ENCODE results near the gene RAB33A. TPM values are rescaled to one million over a fixed set of nuclear protein-coding genes. Genes with fewer than 3 reads are reported as not detected.

RAB33A gene
- total RNA-seq, 2 experiments from 2014 or later, result 0.68 to 0.92 TPM

- TF ChIP-seq EZH2phosphoT487 (IDR thresholded peaks at IDR 0.05; ENCODE audit: borderline replicate concordance, low read depth, low read length), result no peak
- TF ChIP-seq, protein P1, sequence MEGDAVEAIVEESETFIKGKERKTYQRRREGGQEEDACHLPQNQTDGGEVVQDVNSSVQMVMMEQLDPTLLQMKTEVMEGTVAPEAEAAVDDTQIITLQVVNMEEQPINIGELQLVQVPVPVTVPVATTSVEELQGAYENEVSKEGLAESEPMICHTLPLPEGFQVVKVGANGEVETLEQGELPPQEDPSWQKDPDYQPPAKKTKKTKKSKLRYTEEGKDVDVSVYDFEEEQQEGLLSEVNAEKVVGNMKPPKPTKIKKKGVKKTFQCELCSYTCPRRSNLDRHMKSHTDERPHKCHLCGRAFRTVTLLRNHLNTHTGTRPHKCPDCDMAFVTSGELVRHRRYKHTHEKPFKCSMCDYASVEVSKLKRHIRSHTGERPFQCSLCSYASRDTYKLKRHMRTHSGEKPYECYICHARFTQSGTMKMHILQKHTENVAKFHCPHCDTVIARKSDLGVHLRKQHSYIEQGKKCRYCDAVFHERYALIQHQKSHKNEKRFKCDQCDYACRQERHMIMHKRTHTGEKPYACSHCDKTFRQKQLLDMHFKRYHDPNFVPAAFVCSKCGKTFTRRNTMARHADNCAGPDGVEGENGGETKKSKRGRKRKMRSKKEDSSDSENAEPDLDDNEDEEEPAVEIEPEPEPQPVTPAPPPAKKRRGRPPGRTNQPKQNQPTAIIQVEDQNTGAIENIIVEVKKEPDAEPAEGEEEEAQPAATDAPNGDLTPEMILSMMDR (conservative IDR thresholded peaks at IDR 0.05; ENCODE audit: low read length), result no peak
- no peak for DNase-seq (ENCODE audit: low spot score)
These were observed 46.5 kb upstream of the RAB33A start for GRCh38 chrX:130125091-130125874.

DNA sequence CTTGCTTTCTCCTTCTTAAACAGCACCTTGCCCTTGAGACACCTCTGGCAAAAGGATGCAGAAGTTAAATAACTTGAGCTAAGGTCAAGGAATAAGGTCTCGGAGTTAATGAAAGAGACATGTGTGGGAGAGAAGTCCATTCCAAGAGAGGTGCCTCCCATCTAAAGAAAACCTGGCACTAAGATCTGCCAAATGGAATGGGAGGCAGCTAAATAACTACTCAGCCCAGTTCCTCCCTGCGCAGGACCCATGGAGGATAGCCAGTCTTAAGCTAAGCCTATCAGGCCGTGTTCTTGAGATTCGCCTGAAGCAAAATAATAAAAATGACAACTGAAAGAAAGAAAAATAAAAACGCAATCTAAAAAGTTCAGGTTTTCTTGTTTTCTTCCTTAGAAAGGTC lies 40.8 kb upstream of the RAB33A start:
- POLR2A ChIA-PET, result no interaction called here
- no TSS peak for BruUV-seq (replicated peaks)
- intact Hi-C loops (cut with micrococcal nuclease; ENCODE audit: unreplicated experiment), result no loop called here

More at GRCh38 chrX:130125091-130125874, 46.5 kb upstream of the RAB33A start:
- no TSS peak for BruUV-seq (replicated peaks)
- CTCF ChIA-PET (ENCODE audit: unreplicated experiment), result no interaction called here
- H3K9me3 ChIP-seq (ENCODE audit: low read length), result no peaks in the 10 kb centered on the region
- peaks cover 10% of the 10 kb centered on the region for H3K4me1 ChIP-seq (ENCODE audit: insufficient read depth, low read length, poor library complexity, severe bottlenecking)
- no peak overlapping the region for H2AFZ ChIP-seq (ENCODE audit: low read length)
- no peak overlapping the region for H3K27ac ChIP-seq (ENCODE audit: low read depth, low read length, poor library complexity, severe bottlenecking)
- H3K4me2 ChIP-seq (ENCODE audit: low read length), result no peak overlapping the region
- H3K79me2 ChIP-seq (ENCODE audit: insufficient read depth, low read depth, low read length), result no peaks in the 10 kb centered on the region
- POLR2A ChIA-PET, result no interaction called here
- no peaks in the 10 kb centered on the region for H4K20me1 ChIP-seq (ENCODE audit: insufficient read depth, low read length)
- peaks cover 13% of the 10 kb centered on the region for H3K36me3 ChIP-seq (ENCODE audit: insufficient read depth, low read length)
- H3K9me2 ChIP-seq (ENCODE audit: insufficient read depth, low read length), result no peaks in the 10 kb centered on the region
- intact Hi-C loops (cut with micrococcal nuclease; ENCODE audit: unreplicated experiment), result no loop called here
- no peak overlapping the region for H3K4me3 ChIP-seq (ENCODE audit: low read depth, low read length, poor library complexity, severe bottlenecking)

More for the DNA sequence above, 40.8 kb upstream of the RAB33A start:
- H3K36me3 ChIP-seq (ENCODE audit: insufficient read depth, low read length), result peaks cover 45% of the 10 kb centered on the region
- H3K9me3 ChIP-seq (ENCODE audit: low read length), result no peaks in the 10 kb centered on the region
- H3K9me2 ChIP-seq (ENCODE audit: insufficient read depth, low read length), result no peaks in the 10 kb centered on the region
- no peak for TF ChIP-seq EZH2phosphoT487 (IDR thresholded peaks at IDR 0.05; ENCODE audit: borderline replicate concordance, low read depth, low read length)
- TF ChIP-seq, protein P1 (conservative IDR thresholded peaks at IDR 0.05; ENCODE audit: low read length), result no peak
- H4K20me1 ChIP-seq (ENCODE audit: insufficient read depth, low read length), result no peaks in the 10 kb centered on the region
- no peak overlapping the region for H2AFZ ChIP-seq (ENCODE audit: low read length)
- CTCF ChIA-PET (ENCODE audit: unreplicated experiment), result no interaction called here
- H3K4me3 ChIP-seq (ENCODE audit: low read depth, low read length, poor library complexity, severe bottlenecking), result no peak overlapping the region
- no peaks in the 10 kb centered on the region for H3K4me1 ChIP-seq (ENCODE audit: insufficient read depth, low read length, poor library complexity, severe bottlenecking)
- H3K27ac ChIP-seq (ENCODE audit: low read depth, low read length, poor library complexity, severe bottlenecking), result no peak overlapping the region
- no peak for DNase-seq (ENCODE audit: low spot score)
- H3K79me2 ChIP-seq (ENCODE audit: insufficient read depth, low read depth, low read length), result no peaks in the 10 kb centered on the region
- H3K4me2 ChIP-seq (ENCODE audit: low read length), result no peak overlapping the region

Data from OCI-LY7 (cell line).